ENCODE data around the gene CHST11.

Gene CHST11

GRCh38 chr12:104695453-104696148 is 238.9 kb downstream of the CHST11 start:
- Histone ChIP-seq H3K36me3 (ENCODE audit: control insufficient read depth in 1 of 2, insufficient read depth in 2 of 2, low read length in 2 of 2) (no peaks in the 10 kb centered on the region), H3K9ac (ENCODE audit: low read depth in 1 of 2, low read length in 2 of 2) (no peak overlapping the region), H3K4me3 (ENCODE audit: low read depth in 1 of 2, low read length in 2 of 2) (no peak overlapping the region), H3K27me3 (ENCODE audit: control insufficient read depth in 1 of 2, insufficient read depth in 2 of 2, low read length in 2 of 2) (no peaks in the 10 kb centered on the region), H3K4me1 (ENCODE audit: control insufficient read depth in 1 of 2, insufficient read depth in 2 of 2, low read length in 2 of 2) (peaks cover 5 to 13% of the 10 kb centered on the region in 2 donors), H3K9me3 (ENCODE audit: control insufficient read depth in 1 of 2, low read length in 2 of 2) (no peaks in the 10 kb centered on the region), H3K27ac (ENCODE audit: low read depth, low read length) (no peak overlapping the region)

GRCh38 chr12:104697186-104697585 is 240.4 kb downstream of the CHST11 start:
- Histone ChIP-seq H3K27ac (ENCODE audit: low read depth, low read length) (no peak overlapping the region), H3K4me3 (ENCODE audit: low read depth in 1 of 2, low read length in 2 of 2) (no peak overlapping the region)

GRCh38 chr12:104698871-104699270 is 242.1 kb downstream of the CHST11 start:
- no peaks in the 10 kb centered on the region for H3K36me3 ChIP-seq (ENCODE audit: control insufficient read depth in 1 of 2, insufficient read depth in 2 of 2, low read length in 2 of 2)
- no peak overlapping the region for H3K4me3 ChIP-seq (ENCODE audit: low read depth in 1 of 2, low read length in 2 of 2)
- no peak overlapping the region for H3K9ac ChIP-seq (ENCODE audit: low read depth in 1 of 2, low read length in 2 of 2)
- H3K9me3 ChIP-seq (ENCODE audit: control insufficient read depth in 1 of 2, low read length in 2 of 2) = no peaks in the 10 kb centered on the region
- no peaks in the 10 kb centered on the region for H3K27me3 ChIP-seq (ENCODE audit: control insufficient read depth in 1 of 2, insufficient read depth in 2 of 2, low read length in 2 of 2)
- H3K27ac ChIP-seq (ENCODE audit: low read depth, low read length) = no peak overlapping the region
- H3K4me1 ChIP-seq (ENCODE audit: control insufficient read depth in 1 of 2, insufficient read depth in 2 of 2, low read length in 2 of 2) = peaks cover 5 to 13% of the 10 kb centered on the region in 2 donors

More at GRCh38 chr12:104697186-104697585, 240.4 kb downstream of the CHST11 start:
- Histone ChIP-seq H3K9me3 (ENCODE audit: control insufficient read depth in 1 of 2, low read length in 2 of 2) (no peaks in the 10 kb centered on the region), H3K4me1 (ENCODE audit: control insufficient read depth in 1 of 2, insufficient read depth in 2 of 2, low read length in 2 of 2) (peaks cover 5 to 13% of the 10 kb centered on the region in 2 donors), H3K9ac (ENCODE audit: low read depth in 1 of 2, low read length in 2 of 2) (no peak overlapping the region), H3K27me3 (ENCODE audit: control insufficient read depth in 1 of 2, insufficient read depth in 2 of 2, low read length in 2 of 2) (no peaks in the 10 kb centered on the region), H3K36me3 (ENCODE audit: control insufficient read depth in 1 of 2, insufficient read depth in 2 of 2, low read length in 2 of 2) (no peaks in the 10 kb centered on the region)

- Histone ChIP-seq H3K36me3 (ENCODE audit: control insufficient read depth in 1 of 2, insufficient read depth in 2 of 2, low read length in 2 of 2) (no peaks in the 10 kb centered on the region), H3K4me3 (ENCODE audit: low read depth in 1 of 2, low read length in 2 of 2) (no peak overlapping the region), H3K9ac (ENCODE audit: low read depth in 1 of 2, low read length in 2 of 2) (no peak overlapping the region), H3K27me3 (ENCODE audit: control insufficient read depth in 1 of 2, insufficient read depth in 2 of 2, low read length in 2 of 2) (no peaks in the 10 kb centered on the region), H3K4me1 (ENCODE audit: control insufficient read depth in 1 of 2, insufficient read depth in 2 of 2, low read length in 2 of 2) (peaks cover 5 to 13% of the 10 kb centered on the region in 2 donors), H3K9me3 (ENCODE audit: control insufficient read depth in 1 of 2, low read length in 2 of 2) (no peaks in the 10 kb centered on the region), H3K27ac (ENCODE audit: low read depth, low read length) (no peak overlapping the region)
These were observed 242.9 kb downstream of the CHST11 start for GRCh38 chr12:104699489-104700190.

- Histone ChIP-seq H3K9ac (ENCODE audit: low read depth in 1 of 2, low read length in 2 of 2) (no peak overlapping the region), H3K4me3 (ENCODE audit: low read depth in 1 of 2, low read length in 2 of 2) (no peak overlapping the region), H3K9me3 (ENCODE audit: control insufficient read depth in 1 of 2, low read length in 2 of 2) (no peaks in the 10 kb centered on the region), H3K27me3 (ENCODE audit: control insufficient read depth in 1 of 2, insufficient read depth in 2 of 2, low read length in 2 of 2) (no peaks in the 10 kb centered on the region), H3K36me3 (ENCODE audit: control insufficient read depth in 1 of 2, insufficient read depth in 2 of 2, low read length in 2 of 2) (no peaks in the 10 kb centered on the region), H3K4me1 (ENCODE audit: control insufficient read depth in 1 of 2, insufficient read depth in 2 of 2, low read length in 2 of 2) (peaks cover 3 to 7% of the 10 kb centered on the region in 2 donors), H3K27ac (ENCODE audit: low read depth, low read length) (no peak overlapping the region)
These were observed 243.6 kb downstream of the CHST11 start for GRCh38 chr12:104700324-104700723.

GRCh38 chr12:104701301-104701700 is 244.6 kb downstream of the CHST11 start:
- H3K9me3 ChIP-seq (ENCODE audit: control insufficient read depth in 1 of 2, low read length in 2 of 2) = no peaks in the 10 kb centered on the region
- no peak overlapping the region for H3K4me3 ChIP-seq (ENCODE audit: low read depth in 1 of 2, low read length in 2 of 2)
- H3K4me1 ChIP-seq (ENCODE audit: control insufficient read depth in 1 of 2, insufficient read depth in 2 of 2, low read length in 2 of 2) = peaks cover 0 to 3% of the 10 kb centered on the region in 2 donors
- no peak overlapping the region for H3K9ac ChIP-seq (ENCODE audit: low read depth in 1 of 2, low read length in 2 of 2)
- H3K36me3 ChIP-seq (ENCODE audit: control insufficient read depth in 1 of 2, insufficient read depth in 2 of 2, low read length in 2 of 2) = no peaks in the 10 kb centered on the region
- H3K27ac ChIP-seq (ENCODE audit: low read depth, low read length) = no peak overlapping the region
- H3K27me3 ChIP-seq (ENCODE audit: control insufficient read depth in 1 of 2, insufficient read depth in 2 of 2, low read length in 2 of 2) = no peaks in the 10 kb centered on the region

- peaks cover 0 to 3% of the 10 kb centered on the region in 2 donors for H3K4me1 ChIP-seq (ENCODE audit: control insufficient read depth in 1 of 2, insufficient read depth in 2 of 2, low read length in 2 of 2)
These were observed 245.0 kb downstream of the CHST11 start for GRCh38 chr12:104701756-104702155.

GRCh38 chr12:104702565-104703139 is 245.9 kb downstream of the CHST11 start:
- no peak overlapping the region for H3K27ac ChIP-seq (ENCODE audit: low read depth, low read length)
- no peak overlapping the region for H3K4me3 ChIP-seq (ENCODE audit: low read depth in 1 of 2, low read length in 2 of 2)
- H3K9me3 ChIP-seq (ENCODE audit: control insufficient read depth in 1 of 2, low read length in 2 of 2) = no peaks in the 10 kb centered on the region
- H3K4me1 ChIP-seq (ENCODE audit: control insufficient read depth in 1 of 2, insufficient read depth in 2 of 2, low read length in 2 of 2) = peaks cover 0 to 3% of the 10 kb centered on the region in 2 donors
- no peak overlapping the region for H3K9ac ChIP-seq (ENCODE audit: low read depth in 1 of 2, low read length in 2 of 2)
- no peaks in the 10 kb centered on the region for H3K36me3 ChIP-seq (ENCODE audit: control insufficient read depth in 1 of 2, insufficient read depth in 2 of 2, low read length in 2 of 2)
- no peaks in the 10 kb centered on the region for H3K27me3 ChIP-seq (ENCODE audit: control insufficient read depth in 1 of 2, insufficient read depth in 2 of 2, low read length in 2 of 2)

More at GRCh38 chr12:104701756-104702155, 245.0 kb downstream of the CHST11 start:
- Histone ChIP-seq H3K27ac (ENCODE audit: low read depth, low read length) (no peak overlapping the region), H3K4me3 (ENCODE audit: low read depth in 1 of 2, low read length in 2 of 2) (no peak overlapping the region), H3K9me3 (ENCODE audit: control insufficient read depth in 1 of 2, low read length in 2 of 2) (no peaks in the 10 kb centered on the region), H3K9ac (ENCODE audit: low read depth in 1 of 2, low read length in 2 of 2) (no peak overlapping the region), H3K27me3 (ENCODE audit: control insufficient read depth in 1 of 2, insufficient read depth in 2 of 2, low read length in 2 of 2) (no peaks in the 10 kb centered on the region), H3K36me3 (ENCODE audit: control insufficient read depth in 1 of 2, insufficient read depth in 2 of 2, low read length in 2 of 2) (no peaks in the 10 kb centered on the region)

- no peaks in the 10 kb centered on the region for H3K9me3 ChIP-seq (ENCODE audit: control insufficient read depth in 1 of 2, low read length in 2 of 2)
- H3K9ac ChIP-seq (ENCODE audit: low read depth in 1 of 2, low read length in 2 of 2) = no peak overlapping the region
- no peaks in the 10 kb centered on the region for H3K36me3 ChIP-seq (ENCODE audit: control insufficient read depth in 1 of 2, insufficient read depth in 2 of 2, low read length in 2 of 2)
- H3K27me3 ChIP-seq (ENCODE audit: control insufficient read depth in 1 of 2, insufficient read depth in 2 of 2, low read length in 2 of 2) = no peaks in the 10 kb centered on the region
- no peak overlapping the region for H3K27ac ChIP-seq (ENCODE audit: low read depth, low read length)
- H3K4me1 ChIP-seq (ENCODE audit: control insufficient read depth in 1 of 2, insufficient read depth in 2 of 2, low read length in 2 of 2) = no peaks in the 10 kb centered on the region
- no peak overlapping the region for H3K4me3 ChIP-seq (ENCODE audit: low read depth in 1 of 2, low read length in 2 of 2)
These were observed 246.6 kb downstream of the CHST11 start for GRCh38 chr12:104703372-104703771.

- no peaks in the 10 kb centered on the region for H3K9me3 ChIP-seq (ENCODE audit: control insufficient read depth in 1 of 2, low read length in 2 of 2)
- H3K27me3 ChIP-seq (ENCODE audit: control insufficient read depth in 1 of 2, insufficient read depth in 2 of 2, low read length in 2 of 2) = no peaks in the 10 kb centered on the region
- H3K4me3 ChIP-seq (ENCODE audit: low read depth in 1 of 2, low read length in 2 of 2) = no peak overlapping the region
- no peak overlapping the region for H3K27ac ChIP-seq (ENCODE audit: low read depth, low read length)
- no peak overlapping the region for H3K9ac ChIP-seq (ENCODE audit: low read depth in 1 of 2, low read length in 2 of 2)
- H3K36me3 ChIP-seq (ENCODE audit: control insufficient read depth in 1 of 2, insufficient read depth in 2 of 2, low read length in 2 of 2) = no peaks in the 10 kb centered on the region
- H3K4me1 ChIP-seq (ENCODE audit: control insufficient read depth in 1 of 2, insufficient read depth in 2 of 2, low read length in 2 of 2) = no peaks in the 10 kb centered on the region
These were observed 247.6 kb downstream of the CHST11 start for GRCh38 chr12:104704224-104704779.
